SK-N-SH treated with all-trans-retinoic acid at 6 μM for 48 hours (cell line): ENCODE data around the gene PHLDA2.

Experiments
- ATAC-seq: fragments of 200-7000 bp; cut with Tn5 transposase; 3 replicates; pipeline ENCODE4 v1.9.1; 2020; ENCODE audit warnings: mild to moderate bottlenecking, moderate library complexity
- ARNTL ChIP-seq: fragments of 450-650 bp; formaldehyde crosslinking; IDR thresholded peaks from 2 replicates; pipeline ENCODE4 v1.5.0; 2020; ENCODE audit warnings: low read depth, mild to moderate bottlenecking, moderate library complexity, borderline replicate concordance
- BACH2 ChIP-seq: fragments of 250-450 bp; sonication (Bioruptor Pico); IDR thresholded peaks from 2 replicates; pipeline ENCODE4 v1.9.0; 2021; ENCODE audit warnings: mild to moderate bottlenecking, borderline replicate concordance
- CREB5 ChIP-seq: fragments of 250-450 bp; sonication (Bioruptor Pico); IDR thresholded peaks from 2 replicates; pipeline ENCODE4 v1.5.1; 2020; ENCODE audit warnings: low read depth, mild to moderate bottlenecking, moderate library complexity
- CSDC2 ChIP-seq: fragments of 250-450 bp; sonication (Bioruptor Pico); IDR thresholded peaks from 2 replicates; pipeline ENCODE4 v1.5.0; 2020; ENCODE audit warnings: mild to moderate bottlenecking, moderate library complexity
- CSRNP3 ChIP-seq: fragments of 250-450 bp; sonication (Bioruptor Pico); IDR thresholded peaks from 2 replicates; pipeline ENCODE4 v1.5.1; 2021; ENCODE audit warnings: mild to moderate bottlenecking, moderate library complexity
- ESRRG ChIP-seq: fragments of 250-450 bp; sonication (Bioruptor Pico); IDR thresholded peaks from 2 replicates; pipeline ENCODE4 v1.6.1; 2021; ENCODE audit warnings: mild to moderate bottlenecking
- GLIS3 ChIP-seq: fragments of 250-450 bp; sonication (Bioruptor Pico); IDR thresholded peaks from 2 replicates; pipeline ENCODE4 v1.5.0; 2020; ENCODE audit warnings: mild to moderate bottlenecking, moderate library complexity
- ISL1 ChIP-seq: fragments of 250-450 bp; sonication (Bioruptor Pico); IDR thresholded peaks from 2 replicates; pipeline ENCODE4 v2.1.2; 2022; ENCODE audit warnings: mild to moderate bottlenecking, moderate library complexity
- OSR1 ChIP-seq: fragments of 250-450 bp; sonication (Bioruptor Pico); IDR thresholded peaks from 2 replicates; pipeline ENCODE4 v1.8.0; 2022; ENCODE audit warnings: moderate library complexity, mild to moderate bottlenecking, inconsistent platforms
- PATZ1 ChIP-seq: fragments of 250-450 bp; sonication (Bioruptor Pico); IDR thresholded peaks from 2 replicates; pipeline ENCODE4 v1.8.0; 2020; ENCODE audit warnings: mild to moderate bottlenecking, moderate library complexity, borderline replicate concordance
- POU6F1 ChIP-seq: fragments of 250-450 bp; sonication (Bioruptor Pico); IDR thresholded peaks from 2 replicates; pipeline ENCODE4 v1.8.0; 2021; ENCODE audit warnings: low read depth, mild to moderate bottlenecking, moderate library complexity, borderline replicate concordance
- PPARA ChIP-seq: fragments of 250-450 bp; sonication (Bioruptor Pico); IDR thresholded peaks from 2 replicates; pipeline ENCODE4 v1.5.0; 2020; ENCODE audit warnings: mild to moderate bottlenecking, borderline replicate concordance
- RARB ChIP-seq: fragments of 250-450 bp; sonication (Bioruptor Pico); IDR thresholded peaks from 2 replicates; pipeline ENCODE4 v1.8.0; 2021; ENCODE audit warnings: mild to moderate bottlenecking, moderate library complexity
- SNAI2 ChIP-seq: fragments of 250-450 bp; sonication (Bioruptor Pico); IDR thresholded peaks from 2 replicates; pipeline ENCODE4 v1.5.0; 2020; ENCODE audit warnings: mild to moderate bottlenecking, moderate library complexity
- TOX ChIP-seq: fragments of 250-450 bp; sonication (Bioruptor Pico); IDR thresholded peaks from 2 replicates; pipeline ENCODE4 v1.8.0; 2021; ENCODE audit warnings: mild to moderate bottlenecking, moderate library complexity, borderline replicate concordance
- TSHZ2 ChIP-seq: fragments of 250-450 bp; sonication (Bioruptor Pico); IDR thresholded peaks from 2 replicates; pipeline ENCODE4 v1.5.0; 2020; ENCODE audit warnings: mild to moderate bottlenecking, moderate library complexity
- ZC3H10 ChIP-seq: fragments of 250-450 bp; sonication (Bioruptor Pico); IDR thresholded peaks from 2 replicates; pipeline ENCODE4 v1.5.1; 2021; ENCODE audit warnings: mild to moderate bottlenecking, moderate library complexity
- ZFP3 ChIP-seq: fragments of 250-450 bp; sonication (Bioruptor Pico); IDR thresholded peaks from 2 replicates; pipeline ENCODE4 v1.5.0; 2020; ENCODE audit warnings: mild to moderate bottlenecking, moderate library complexity
- ZFP30 ChIP-seq: fragments of 450-650 bp; formaldehyde crosslinking; IDR thresholded peaks from 2 replicates; pipeline ENCODE4 v1.5.0; 2022; ENCODE audit warnings: mild to moderate bottlenecking, moderate library complexity
- ZNF565 ChIP-seq: fragments of 450-650 bp; formaldehyde crosslinking; conservative IDR thresholded peaks from 2 replicates; pipeline ENCODE4 v1.5.0; 2020; ENCODE audit warnings: low read depth, mild to moderate bottlenecking, moderate library complexity
- ZNF70 ChIP-seq: fragments of 450-650 bp; formaldehyde crosslinking; IDR thresholded peaks from 2 replicates; pipeline ENCODE4 v1.5.0; 2020; ENCODE audit warnings: mild to moderate bottlenecking, moderate library complexity
- ZNF8 ChIP-seq: fragments of 450-650 bp; formaldehyde crosslinking; IDR thresholded peaks from 2 replicates; pipeline ENCODE4 v1.5.0; 2020; ENCODE audit warnings: mild to moderate bottlenecking, moderate library complexity

PHLDA2 gene

GRCh38 chr11:2919188-2919587 is 10.0 kb downstream of the PHLDA2 start:
- no peak for ATAC-seq
- TF ChIP-seq RARB (CRISPR knock-in tag) (no peak), CSDC2 (CRISPR knock-in tag) (no peak), ZNF8 (no peak), BACH2 (CRISPR knock-in tag) (no peak), ARNTL (CRISPR knock-in tag) (no peak), ISL1 (CRISPR knock-in tag) (no peak), GLIS3 (CRISPR knock-in tag) (no peak), ZNF565 (CRISPR knock-in tag) (no peak), PPARA (no peak), ZC3H10 (no peak), TSHZ2 (CRISPR knock-in tag) (no peak)
- TF ChIP-seq, all 23 proteins: peak for 0

- no peak for ATAC-seq
- TF ChIP-seq CSDC2 (CRISPR knock-in tag) (no peak), CREB5 (CRISPR knock-in tag) (no peak), PATZ1 (no peak), CSRNP3 (CRISPR knock-in tag) (no peak), TSHZ2 (CRISPR knock-in tag) (no peak), ESRRG (no peak), ZFP30 (CRISPR knock-in tag) (no peak), ARNTL (CRISPR knock-in tag) (no peak), ZNF70 (CRISPR knock-in tag) (no peak), ZNF8 (no peak), RARB (CRISPR knock-in tag) (no peak), OSR1 (CRISPR knock-in tag) (no peak), ISL1 (CRISPR knock-in tag) (no peak), GLIS3 (CRISPR knock-in tag) (no peak), POU6F1 (CRISPR knock-in tag) (no peak), BACH2 (CRISPR knock-in tag) (no peak), SNAI2 (CRISPR knock-in tag) (no peak), TOX (no peak), ZFP3 (no peak), PPARA (no peak)
These were observed 11.3 kb downstream of the PHLDA2 start for GRCh38 chr11:2917842-2918490.
